Skin of body (tissue), 2 donors: ENCODE measurements around the gene PC. TPM values are rescaled to one million over a fixed set of nuclear protein-coding genes. Genes with fewer than 3 reads are reported as not detected.

Experiments
- DNase-seq: peaks from one replicate; lab custom pipeline; 2025; lab: John Stamatoyannopoulos, UW
- total RNA-seq: library from RNA; depleted of rRNA; stranded (reverse); fragments of >200 nt; gene quantifications from one replicate; pipeline ENCODE4 v1.2.3, GENCODE V29; 2014

The PC gene
- total RNA-seq, 1 donor from 2014 or later, result 33.1 TPM

- no peak for DNase-seq
These were observed 47.5 kb downstream of the PC start for GRCh38 chr11:66910669-66911068.

GRCh38 chr11:66910016-66910415 is 48.2 kb downstream of the PC start:
- no peak for DNase-seq

GRCh38 chr11:66909181-66909580 is 49.0 kb downstream of the PC start:
- no peak for DNase-seq

GRCh38 chr11:66907751-66908630 is 50.2 kb downstream of the PC start:
- no peak for DNase-seq

DNA sequence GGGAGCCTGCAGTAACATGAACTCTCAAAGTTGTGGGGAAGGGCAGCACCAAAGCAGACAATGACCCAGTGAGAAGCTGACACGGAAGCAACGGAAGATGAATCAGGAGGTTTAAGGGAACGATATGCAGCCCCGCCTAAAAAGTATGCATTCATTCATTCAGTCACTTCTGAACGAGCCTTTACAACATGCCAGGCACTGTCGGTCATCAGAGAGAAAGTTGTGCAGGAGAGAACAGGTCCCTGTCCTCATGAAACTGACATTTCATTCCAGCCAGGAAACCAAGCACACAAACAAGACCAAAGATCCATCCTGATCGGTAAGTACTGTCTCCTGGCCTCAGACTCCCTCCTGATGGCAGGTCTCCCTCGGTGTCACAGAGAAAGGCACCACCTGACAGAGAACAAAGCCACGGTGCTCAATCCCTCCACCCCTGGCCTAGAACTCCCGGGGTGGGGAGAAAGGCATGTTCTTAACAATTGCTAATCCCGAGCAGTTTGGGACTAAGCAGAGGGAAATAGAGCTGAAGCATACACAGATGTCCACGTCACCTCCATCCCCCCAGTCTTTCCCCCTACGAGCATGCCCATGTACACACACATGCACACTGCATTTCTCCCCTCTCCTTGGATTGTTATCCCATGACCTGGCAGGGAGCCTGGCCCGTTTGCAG is 52.0 kb downstream of the PC start:
- no peak for DNase-seq

DNA sequence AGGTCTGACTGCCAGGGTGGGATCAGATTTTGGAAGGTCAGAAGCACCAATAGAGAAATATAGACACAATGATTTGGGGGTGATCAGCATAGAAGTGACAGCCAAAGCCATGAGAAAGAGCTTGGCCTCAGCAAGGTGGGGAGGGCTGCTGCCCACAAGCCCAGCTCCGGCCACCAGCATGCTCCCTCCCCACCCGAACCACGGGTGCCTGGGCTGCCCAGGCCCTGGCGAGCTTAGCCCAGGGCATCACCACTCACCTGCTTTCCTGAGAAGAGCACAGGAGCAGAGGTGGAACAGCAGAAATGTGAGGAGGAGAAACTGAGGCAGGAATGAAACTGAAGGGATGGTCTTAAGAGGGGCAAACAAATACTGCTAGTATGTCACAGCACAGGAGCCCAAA is 52.6 kb downstream of the PC start:
- no peak for DNase-seq

DNA sequence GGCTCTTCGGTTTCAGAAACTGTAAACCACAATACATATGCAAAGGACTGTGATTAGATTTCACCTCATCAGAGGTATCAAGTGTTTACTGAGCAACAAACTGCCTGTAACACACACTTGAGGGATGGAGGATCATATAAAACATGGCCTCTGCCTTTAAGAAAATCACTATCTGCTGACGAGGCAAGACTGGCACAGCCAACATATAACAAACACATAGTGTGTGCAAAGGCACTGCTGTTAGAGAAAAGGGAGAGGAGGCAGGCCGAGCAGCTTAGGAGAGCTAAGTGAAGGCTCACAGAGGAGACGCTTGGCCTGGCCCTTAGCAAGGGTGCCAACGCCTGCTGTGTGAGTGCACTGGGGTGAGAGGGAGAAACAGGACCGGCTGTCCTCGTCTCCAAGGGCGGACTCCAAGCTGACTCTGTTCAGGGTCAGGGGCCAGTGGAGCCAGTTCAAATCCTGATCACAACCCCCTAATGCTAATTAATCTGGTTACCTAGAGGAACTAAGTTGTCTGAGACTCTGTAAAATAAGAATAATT is 53.1 kb downstream of the PC start:
- DNase-seq, result no peak

DNA sequence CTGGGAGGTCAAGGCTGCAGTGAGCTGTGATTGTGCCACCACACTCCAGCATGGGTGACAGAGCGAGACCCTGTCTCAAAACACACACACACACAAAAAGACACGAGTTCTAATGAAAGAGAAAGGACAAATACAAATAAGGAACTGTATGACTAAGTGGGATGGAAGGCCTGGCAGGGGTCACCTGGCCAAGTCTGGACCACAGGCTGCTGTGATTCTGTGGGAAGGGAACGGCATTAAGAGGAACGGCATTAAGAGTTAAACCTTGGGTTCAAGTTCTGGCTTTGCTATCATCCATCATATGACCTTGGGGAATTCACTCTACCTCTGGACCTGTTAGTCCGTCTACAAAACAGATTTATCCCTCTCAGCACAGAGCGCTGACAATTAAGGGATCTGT is 53.6 kb downstream of the PC start:
- DNase-seq, result no peak

GRCh38 chr11:66904055-66904454 is 54.1 kb downstream of the PC start:
- DNase-seq, result no peak

GRCh38 chr11:66902486-66903177 is 55.6 kb downstream of the PC start:
- no peak for DNase-seq

DNA sequence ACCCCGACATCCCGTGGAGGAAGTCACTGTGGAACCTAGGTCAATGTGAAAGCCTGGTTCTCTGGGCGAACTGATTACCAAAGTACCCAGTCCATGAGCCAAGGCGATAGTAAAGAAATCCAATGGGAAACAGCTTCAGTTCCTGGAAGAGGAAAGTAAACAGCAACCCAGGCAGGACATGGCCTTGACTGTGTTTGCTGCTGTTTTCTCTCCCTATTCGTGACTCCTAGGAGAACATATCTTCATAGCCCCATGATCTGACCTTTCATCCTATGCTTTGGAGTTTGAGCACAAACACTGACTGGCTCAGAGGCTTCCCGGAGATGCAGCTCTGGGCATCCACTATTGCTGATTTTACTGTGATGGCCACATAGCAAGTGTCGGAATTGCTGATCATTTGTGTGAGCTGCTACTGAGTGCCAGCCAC is 56.2 kb downstream of the PC start:
- no peak for DNase-seq

DNA sequence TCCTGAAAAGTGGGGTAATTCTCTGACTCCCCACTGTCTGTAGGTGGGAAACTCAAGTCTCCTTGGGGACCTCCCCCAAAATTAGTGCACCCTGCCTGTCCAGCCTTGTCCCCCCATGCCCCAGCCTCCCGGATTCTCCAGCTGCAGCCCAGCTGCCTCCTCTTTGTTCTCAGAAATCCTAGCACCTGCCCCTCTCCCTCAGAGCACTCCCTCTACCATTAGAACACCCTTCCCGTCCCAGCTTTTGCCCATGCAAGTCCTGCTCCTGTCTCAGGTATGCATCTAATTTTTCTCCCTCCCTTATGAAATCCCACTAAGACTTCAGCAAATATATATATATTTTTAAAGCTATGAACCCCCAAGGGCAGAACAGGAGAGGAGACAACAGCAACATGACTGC is 64.0 kb downstream of the PC start:
- no peak for DNase-seq

DNA sequence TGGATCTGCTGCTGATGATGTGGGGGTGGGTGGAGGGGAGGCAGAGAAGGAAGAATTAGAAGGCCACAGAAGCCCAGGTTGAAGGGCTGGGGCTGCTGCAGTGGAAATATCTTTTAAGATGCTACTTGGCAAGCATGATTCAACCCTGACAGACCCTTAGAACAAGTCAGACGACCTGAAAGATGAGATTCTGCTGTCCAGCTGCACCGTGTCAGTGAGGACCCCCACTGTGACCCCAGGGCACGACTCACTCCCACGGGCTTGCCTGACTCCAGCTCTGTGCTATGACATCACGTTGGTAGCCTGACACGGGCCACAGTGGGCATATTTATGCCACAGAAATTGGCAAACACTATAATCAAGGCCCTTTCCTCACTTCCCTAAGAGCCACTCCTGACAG is 65.3 kb downstream of the PC start:
- DNase-seq, result no peak

DNA sequence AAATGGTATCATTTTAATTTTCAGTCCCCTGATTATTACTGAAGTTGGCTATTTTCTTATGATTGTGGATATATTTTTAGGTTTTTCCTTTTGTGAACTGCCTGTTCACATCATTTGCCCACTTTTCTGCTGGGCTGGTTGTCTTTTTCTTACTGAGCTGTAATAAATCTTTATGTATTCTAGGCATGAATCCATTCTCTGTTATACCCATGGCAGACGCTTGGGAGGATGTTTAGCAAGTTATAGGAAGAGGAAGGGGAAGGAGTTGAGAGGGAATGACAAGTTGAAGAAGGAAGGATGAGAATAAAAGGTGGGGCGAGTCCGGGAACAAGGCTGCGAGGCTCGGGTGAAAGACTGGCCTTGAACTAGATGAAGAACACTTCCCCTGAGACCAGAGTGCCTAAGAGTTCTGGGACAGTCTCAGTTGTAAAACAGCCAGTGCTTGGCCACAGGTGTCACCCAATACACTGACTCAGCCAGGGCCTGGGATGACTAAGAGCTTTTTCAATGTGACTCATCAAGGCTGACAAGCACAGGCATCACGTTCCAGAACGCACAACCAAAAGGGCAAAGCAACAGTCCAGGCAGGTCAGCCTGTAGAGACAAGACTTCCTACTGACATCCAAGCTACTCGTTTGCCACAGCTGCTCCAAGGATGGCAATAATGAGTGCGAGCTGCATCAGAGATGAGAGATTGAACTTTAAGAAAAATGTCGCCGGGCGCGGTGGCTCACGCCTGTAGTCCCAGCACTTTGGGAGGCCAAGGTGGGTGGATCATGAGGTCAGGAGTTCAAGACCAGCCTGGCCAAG is 66.1 kb downstream of the PC start:
- DNase-seq, result no peak

GRCh38 chr11:66889960-66890359 is 68.2 kb downstream of the PC start:
- no peak for DNase-seq

DNA sequence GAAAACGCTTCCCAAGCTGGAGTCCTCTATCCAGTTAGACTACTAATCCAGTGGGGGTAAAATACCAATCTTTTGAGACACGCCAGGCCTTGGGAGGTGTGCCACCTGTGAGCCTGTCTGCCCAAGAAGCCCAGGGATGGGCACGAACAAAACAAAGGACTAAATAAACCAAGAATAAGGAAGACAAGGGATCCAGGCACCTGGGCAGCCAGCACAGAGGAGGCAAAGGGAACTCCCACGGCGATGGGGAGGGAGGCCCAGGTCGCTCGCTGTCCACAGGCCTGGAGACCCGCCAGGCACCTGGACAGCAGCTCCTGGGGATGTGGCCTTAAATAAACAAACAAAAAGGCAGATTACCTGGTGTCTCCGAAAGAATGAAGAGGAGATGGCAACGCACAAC is 69.9 kb downstream of the PC start:
- no peak for DNase-seq

GRCh38 chr11:66887526-66887925 is 70.7 kb downstream of the PC start:
- no peak for DNase-seq

GRCh38 chr11:66886671-66887221 is 71.4 kb downstream of the PC start:
- DNase-seq, result no peak

DNA sequence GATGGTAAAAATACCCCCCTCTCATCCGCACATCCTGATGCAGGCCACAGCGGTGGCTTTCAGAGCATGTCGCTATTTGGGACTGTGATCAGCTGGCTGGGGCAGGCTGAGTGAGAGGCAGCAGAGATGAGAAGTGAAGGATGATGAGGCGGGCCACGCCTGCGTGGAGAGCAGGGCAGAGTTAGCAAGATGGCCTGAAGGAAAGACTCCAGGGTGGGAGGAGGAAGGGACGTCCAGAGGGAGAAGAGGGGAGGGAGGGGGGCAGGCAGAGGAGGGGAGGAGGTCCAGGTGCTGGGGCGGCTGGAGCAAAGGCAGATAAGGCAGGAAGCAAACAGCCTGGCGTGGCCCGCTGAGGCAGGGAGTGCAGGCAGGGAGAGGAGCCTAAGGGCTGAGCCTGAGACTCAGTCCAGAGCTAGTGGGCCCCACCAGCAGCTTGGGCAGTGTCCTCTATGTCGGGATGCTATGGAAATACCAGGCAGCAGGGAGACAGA is 72.2 kb downstream of the PC start:
- no peak for DNase-seq

- DNase-seq, result no peak
These were observed 72.7 kb downstream of the PC start for GRCh38 chr11:66885469-66885868.

GRCh38 chr11:66884443-66884842 is 73.7 kb downstream of the PC start:
- DNase-seq, result no peak
